Measurements from ENCODE around the gene WWOX.

Gene WWOX

DNA sequence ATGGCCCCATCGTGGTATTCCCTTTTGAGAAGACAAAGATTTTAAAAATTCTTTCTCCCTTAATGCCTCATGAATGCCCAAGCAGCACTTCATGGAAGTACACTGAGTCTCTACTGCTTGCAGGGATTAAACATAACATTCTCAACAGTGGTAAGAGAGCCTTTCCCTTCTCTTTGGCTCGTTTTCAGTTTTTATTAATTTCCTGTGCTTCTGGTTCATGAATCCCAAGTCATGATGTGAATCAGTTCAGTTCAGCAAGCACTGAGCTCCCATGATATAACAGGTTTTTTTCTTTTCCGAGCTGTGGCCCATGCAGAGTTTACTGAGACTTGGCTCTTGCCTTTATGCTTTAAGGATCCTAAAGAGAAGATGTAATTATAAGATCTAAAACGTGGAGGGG is 175.3 kb downstream of the WWOX start:
- no peak for DNase-seq (ENCODE audit: low spot score)

DNA sequence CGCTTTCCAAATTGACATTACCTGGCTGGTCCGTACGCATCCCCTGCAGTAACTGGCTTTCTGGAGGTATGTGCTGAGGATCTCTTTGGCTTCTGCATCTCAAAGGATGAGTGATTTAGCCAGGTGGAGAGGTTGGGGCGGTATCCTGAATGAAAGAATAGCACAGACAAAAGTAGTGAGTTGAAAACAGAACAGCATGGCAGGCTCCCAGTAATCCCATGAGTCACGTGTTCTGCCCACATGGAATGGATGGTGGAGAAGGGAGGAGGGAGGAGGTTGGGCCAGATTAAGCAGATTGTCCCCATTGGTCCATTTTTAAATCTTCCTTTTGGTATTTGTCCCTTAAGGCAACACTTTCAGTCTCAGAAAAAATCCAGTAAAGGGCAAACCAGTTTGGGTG is 176.0 kb downstream of the WWOX start:
- no peak for DNase-seq (ENCODE audit: low spot score)

DNA sequence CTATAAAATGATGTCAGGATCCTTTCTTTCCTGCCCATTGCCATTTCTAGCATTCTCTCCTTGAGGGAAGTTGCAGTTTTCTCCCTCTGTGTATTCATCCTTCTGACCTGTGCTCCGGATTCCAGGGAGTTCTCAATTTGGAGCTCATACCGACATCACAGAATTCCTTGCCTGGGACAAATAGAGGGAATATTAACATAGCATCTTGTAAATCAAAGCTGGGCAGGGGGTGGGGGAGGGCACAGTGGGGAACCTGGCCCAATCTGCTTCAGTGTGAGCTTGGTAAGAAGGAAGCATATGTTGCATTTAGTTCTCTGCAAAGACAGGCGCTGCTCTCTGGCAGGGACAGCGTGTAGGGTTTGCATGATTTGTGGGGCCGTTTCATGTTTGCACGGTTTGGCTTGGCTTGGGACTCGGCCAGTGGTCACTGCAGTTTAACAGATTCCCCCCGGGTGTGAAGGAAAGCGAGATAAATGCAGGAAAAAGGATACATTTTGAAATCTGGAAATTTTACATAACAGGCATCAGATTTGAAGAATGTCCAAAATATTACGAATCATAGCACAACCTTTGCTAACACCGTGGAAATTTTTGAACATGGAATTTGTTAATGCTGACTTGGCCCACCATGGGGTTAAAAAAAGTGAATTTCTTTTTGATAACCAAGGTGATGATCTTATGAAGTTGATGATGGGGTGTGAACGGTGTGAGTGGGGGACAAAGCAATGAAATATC is 178.0 kb downstream of the WWOX start:
- DNase-seq (ENCODE audit: low spot score), result no peak

DNA sequence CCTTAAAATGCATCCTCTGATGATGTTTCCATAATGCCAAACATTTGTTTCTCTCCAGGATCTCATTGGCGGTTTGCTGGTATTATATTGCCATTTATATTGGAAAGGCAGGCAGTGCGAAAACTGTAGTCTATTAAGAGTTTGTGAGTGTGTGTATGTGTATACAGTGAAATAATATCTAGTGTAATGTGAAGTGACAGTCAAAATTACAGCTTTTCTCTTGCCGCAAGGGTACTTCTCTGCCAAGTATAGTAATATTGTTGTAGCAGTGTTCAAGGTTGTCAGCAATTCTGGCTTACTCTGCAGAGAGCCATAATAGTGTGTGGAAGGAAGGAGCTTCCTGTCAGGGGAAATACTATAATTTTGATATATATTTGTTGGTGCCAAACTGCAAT is 178.6 kb downstream of the WWOX start:
- no peak for DNase-seq (ENCODE audit: low spot score)

DNA sequence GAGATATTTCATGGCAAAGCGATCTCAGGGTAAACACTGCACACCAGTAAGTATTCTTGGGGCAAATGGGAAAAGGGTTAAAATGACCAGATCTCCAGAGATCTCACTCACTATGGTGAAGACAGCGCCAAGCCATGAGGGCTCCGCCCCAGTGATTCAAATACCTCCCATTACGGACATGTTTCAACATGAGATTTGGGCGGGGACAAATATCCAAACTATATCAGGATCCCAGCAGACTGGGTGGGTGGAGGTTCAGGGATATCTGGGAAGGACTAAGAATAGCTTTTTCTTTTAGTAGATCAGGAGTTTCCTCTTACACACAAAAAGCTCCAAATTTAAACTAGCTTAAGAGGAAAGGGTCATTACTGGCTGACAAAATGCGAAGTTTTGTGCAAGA is 181.7 kb downstream of the WWOX start:
- DNase-seq (ENCODE audit: low spot score), result no peak

DNA sequence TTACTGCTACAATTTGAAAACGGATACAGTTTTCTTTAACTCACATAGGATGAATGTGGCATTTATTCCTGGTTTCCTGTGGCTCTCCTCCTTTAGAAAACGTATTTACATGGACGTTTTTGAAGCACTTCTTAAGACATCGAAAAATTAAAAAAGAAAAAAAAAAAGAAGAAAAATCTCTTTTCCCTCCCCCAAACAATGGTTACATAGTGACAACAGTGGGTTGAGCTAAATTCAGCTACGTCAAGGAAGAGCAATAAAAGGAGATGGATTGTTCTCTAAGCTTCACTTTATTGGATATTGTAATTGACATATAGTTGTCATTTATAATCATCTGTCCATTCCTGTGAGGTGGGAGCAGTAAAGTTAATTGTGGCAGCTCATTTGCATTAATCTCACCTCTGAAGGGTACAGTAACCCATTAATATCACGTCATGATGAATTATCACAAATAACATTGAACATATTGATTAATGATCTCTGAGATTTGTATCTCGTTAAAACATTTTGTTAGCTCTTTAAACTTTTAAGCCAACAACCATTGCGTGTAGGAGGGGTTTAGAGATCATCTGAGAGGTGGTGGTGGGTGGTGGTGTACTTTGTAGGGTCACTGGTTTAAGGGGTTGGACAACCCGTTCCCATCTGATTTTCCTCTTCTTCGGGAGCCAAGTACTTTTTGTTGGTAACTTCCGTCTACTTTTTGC is 184.2 kb downstream of the WWOX start:
- DNase-seq (ENCODE audit: low spot score), result no peak

DNA sequence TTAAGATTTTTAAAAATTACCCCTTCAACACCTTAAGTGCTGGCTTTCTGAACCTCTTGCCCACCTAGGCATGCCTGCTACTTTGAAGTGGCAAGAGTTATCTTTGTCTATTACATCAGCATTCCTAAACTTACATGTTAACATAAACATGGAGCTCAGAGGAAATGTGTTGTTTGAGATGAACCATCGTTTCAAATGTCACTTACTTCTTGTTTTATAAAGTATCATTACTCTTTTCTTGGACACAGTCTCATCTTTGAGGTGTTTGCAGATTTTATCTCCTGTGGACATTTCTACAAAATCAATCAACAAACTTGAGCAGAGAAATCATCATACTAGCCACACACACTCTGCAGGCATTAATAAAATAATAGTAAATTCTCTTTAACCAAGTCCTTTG is 184.9 kb downstream of the WWOX start:
- no peak for DNase-seq (ENCODE audit: low spot score)

DNA sequence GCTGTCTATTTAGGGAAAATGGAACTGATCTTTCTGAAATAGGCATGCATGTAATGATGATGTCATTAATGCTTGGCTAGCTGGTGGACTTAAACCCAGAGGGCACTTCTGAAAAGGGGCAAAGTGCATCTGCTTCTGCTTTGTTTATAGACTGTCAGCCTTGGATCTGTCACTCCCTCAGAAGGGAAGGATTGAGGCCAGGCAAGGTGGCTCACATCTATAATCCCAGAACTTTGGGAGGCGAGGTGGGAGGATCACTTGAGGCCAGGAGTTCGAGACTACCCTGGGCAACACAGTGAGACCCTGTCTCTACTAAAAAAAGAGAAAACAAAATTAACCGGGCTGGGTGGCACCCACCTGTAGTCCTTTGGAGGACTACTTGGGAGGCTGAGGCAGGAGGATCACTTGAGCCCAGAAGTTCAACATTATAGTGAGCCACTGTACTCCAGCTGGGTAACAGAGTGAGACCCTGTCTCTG is 185.5 kb downstream of the WWOX start:
- DNase-seq (ENCODE audit: low spot score), result no peak

DNA sequence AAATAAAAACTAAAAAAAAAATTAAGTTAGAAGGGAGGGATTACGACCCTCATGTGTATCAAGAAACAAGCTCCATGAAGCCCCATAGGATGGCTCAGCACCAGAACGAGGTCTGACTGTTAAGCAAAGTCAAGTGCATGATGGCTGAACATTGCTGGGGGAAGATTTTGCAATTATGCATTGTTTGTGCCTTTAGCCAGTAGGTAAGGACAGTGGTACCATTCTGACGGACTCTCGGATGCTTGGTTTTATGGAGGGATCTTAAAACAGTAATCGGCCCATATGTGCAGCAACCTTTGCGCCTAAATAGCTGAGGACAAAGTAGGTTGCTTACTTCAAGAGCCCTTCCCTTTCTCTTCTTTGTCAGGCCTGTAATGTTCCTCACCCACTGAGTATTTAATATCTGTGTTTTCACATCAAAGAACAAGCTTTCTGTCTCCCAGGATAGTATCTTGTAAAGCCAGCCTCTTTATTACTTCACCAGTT is 186.0 kb downstream of the WWOX start:
- DNase-seq (ENCODE audit: low spot score), result no peak

DNA sequence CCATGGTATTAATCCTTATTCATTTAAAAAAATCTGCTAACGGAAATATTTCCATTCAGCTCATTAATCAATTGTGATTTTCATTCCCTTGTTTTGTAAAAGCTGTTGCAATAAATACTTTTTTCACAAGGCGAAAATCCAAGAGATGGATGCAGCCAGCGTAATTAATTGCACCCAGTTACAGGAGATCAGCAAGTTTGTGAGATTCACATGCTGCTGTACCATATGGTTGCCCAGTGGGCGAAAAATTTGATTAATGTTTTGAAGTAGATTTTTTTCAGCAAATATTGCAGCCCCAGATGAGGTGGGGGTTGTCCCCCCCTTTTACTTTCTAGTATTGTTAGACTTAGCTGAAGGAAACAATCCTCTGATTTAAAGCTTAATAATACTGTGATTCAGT is 186.6 kb downstream of the WWOX start:
- DNase-seq (ENCODE audit: low spot score), result no peak

DNA sequence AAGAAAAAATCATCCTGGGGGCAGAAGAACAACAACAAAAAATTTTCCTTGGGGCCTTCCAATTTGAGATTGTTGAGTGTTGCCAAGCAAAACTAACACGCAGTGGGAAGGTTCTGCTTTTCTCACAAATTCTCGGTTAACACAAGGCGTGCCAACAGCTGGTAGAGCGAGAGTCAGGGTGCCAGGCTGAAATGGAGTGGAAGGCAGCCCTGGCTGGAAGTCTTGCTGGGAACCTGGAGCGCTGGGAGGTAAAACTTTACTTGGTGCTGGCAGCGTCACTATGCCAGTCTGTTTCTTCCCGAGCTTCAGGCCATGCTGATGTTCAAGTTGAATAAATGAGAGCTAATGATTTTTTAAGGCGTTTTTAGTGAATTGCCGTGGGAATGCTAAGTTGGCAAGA is 189.4 kb downstream of the WWOX start:
- no peak for DNase-seq (ENCODE audit: low spot score)

DNA sequence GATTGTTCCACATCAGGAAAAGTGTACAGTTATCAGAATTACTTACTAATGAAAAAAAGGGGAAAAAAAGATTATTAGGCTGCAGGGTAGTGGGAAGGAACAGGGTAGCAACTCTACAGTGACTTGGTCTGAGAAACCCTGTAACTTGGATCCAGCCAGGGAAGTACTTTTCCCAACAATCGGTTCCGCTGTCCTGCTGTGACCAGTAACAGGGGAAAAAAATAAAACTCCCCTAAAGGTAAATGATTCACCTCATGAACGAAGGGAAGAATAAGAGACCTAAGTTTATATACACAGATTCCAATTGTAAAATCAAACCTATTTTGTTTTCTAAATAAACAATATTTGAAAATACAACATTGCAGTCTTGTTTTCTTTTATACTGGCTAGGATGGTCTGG is 189.9 kb downstream of the WWOX start:
- DNase-seq (ENCODE audit: low spot score), result no peak

DNA sequence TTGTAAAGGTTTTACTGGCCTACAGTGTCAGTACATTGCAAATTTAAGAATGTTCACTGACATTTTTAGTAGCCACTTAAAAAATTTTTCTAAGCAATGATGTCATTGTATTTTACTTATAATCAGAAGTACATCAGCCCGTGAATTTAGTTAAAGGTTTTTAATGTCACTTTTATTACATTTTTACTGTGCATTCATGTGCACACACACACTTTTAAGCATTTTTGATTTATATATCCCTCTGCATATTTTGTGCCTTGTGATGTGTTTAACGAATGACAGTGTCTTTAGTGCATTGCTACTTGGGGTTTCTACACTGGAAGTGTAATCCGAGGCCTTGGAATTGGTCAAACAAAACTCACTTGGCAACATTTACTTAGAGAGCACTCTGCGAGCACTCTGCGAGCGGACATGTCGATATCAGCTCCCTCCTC is 190.4 kb downstream of the WWOX start:
- no peak for DNase-seq (ENCODE audit: low spot score)

DNA sequence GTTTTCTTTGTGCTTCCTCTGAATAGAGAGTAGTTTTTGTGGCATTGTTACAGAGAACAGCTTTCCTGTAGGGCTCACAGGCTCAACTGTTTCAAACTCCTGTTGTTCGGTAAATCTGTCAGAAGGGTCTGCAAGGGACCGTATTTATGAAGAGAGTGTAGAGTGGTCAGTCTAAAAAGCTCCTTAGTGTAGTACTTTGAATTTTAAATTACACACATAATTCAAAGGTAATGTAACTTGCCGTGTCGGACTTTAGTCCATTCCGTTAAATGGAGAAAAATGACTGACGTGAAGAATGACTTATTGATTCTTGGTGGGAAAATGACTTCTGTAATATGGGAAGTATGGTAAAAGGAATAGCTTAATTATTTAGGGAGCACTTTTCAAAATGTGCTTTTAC is 190.9 kb downstream of the WWOX start:
- no peak for DNase-seq (ENCODE audit: low spot score)

DNA sequence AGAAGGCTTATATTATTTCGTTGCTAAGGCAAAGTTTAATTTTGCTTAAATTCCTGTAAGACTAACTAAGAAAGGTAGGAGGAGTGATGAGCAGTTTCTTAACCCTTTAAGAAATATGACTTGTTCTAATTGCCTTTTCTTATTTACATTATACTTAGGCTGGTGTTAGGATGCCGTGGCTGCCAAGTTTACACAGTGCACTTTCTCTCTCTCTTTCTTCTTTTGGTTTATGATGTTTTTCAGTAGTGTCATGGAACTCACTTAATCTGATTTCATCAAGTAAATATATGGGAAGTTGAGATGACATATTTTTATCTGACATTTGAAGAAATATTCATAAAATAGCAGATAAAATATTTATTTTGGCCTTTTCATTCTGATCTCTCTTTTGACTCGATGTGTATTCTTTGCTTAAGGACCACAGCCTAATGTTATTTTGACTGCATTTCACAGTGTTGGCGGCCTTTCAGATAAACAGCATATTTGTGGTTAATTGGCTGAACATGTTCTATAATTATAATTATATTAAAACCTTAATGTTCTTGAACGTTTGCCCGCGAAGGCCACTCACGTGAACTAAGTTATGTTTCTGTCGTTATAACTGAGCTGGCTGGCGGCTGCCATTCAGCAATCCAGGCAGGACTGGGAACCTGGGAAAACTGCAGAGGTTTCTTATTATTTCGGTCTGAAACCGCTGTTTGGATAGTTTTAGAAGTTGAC is 191.6 kb downstream of the WWOX start:
- no peak for DNase-seq (ENCODE audit: low spot score)

DNA sequence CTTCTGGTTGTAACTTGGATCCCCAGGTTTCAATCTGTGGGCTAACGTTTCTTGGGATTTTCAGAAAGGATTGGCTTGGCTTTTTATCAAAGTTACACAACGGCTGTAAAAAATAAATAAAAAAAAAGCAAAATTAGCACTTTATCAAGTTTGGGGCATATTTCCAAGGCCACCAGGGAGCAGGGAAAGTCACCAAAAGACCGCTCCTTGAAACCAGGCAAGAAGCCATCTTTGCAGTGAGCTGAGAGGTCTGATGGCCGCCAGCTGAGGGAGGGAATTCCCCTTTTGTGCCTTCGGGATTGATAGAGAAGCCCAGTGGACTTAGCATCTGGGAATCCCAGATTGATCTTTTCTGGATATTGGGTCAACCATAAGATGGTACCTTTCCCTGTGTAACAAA is 192.2 kb downstream of the WWOX start:
- no peak for DNase-seq (ENCODE audit: low spot score)

DNA sequence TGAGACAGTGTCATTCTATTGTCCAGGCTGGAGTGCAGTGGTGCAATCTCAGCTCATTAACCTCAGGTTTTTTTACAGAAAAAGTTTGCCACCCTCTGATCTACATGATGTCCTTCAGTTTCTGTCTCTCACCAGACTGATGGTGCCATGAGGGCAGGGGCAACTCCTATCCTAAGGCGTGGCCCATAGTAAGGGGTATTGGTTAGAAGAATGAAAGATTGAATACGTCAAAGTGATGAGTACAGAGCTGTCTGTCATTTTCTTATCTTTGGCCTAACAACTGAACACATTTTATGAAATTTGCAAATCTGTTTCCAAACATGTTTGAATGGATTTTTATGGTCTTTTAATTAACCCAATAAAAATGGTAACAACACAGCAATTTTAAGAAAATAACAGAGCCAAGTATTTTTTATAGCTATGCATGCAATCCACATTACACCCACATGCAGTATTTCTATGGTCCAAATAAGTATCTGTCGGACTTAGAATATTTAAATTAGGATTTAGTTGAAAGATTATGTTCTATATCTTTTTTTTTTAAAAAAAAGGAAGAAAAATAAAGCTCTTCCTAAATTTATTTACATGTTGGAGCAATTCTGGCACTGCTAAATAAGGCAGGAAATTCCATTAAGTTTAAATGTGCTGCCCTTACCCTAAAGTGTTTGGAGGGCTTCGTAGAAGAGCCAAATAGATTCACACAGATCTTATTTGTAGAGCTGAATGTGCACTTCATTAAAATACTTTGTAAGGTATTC is 192.8 kb downstream of the WWOX start:
- no peak for DNase-seq (ENCODE audit: low spot score)

DNA sequence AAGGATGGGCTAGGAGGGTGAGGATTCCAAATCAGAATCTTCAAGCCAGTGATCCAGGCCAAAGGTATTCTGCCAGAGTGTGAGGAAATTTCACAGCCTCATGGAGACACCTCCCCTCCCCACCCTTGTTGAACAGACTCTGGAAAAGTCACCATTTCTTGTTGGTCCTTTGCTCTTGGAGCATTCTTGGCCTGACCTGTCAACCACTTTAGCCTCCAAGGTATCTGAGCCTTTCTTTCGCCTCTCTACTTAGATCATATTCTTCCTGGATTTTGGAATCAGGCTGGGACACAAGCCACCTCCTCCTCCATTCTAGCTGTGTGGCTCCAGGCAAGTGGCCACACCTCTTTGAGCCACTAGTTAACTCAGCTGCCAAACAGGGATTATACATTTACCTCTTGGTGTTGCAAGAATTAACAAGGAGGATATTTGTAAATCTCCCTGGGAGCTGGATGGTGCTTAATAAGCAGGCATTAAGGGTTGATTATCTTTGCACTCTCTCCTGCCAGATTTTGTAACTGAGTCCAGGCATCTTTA is 193.5 kb downstream of the WWOX start:
- no peak for DNase-seq (ENCODE audit: low spot score)

DNA sequence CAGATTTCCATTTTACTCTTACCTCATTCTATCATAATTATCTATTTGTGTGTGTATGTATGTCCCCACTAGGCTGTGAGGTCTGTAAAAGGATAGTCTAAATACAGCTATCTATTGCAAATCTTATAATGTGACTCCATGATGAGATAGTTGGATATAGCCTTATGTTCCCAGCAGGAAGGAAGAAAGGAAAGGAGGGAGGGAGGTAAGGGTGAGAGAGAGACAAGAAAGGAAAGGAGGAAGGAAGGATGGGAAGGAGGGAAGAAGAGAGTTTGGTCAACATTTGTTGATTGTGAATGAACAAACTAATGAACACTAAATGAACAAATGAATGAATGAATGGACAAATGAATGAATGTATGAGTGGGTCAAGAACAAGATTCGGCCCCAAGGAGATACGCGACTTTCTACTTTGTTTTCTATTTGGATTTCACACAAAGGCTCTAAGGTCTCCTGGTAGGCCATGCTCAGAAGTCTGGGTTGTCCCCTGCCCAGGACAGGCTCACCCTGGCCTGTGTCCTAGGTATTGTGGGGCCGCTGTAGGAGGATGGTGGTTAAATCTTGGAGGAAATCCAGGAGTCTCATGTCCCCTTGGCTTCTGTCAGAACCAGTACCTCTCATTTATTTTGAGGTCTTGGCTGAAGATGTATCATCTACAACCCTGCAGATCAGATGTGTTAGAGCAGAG is 195.2 kb downstream of the WWOX start:
- DNase-seq (ENCODE audit: low spot score), result no peak

DNA sequence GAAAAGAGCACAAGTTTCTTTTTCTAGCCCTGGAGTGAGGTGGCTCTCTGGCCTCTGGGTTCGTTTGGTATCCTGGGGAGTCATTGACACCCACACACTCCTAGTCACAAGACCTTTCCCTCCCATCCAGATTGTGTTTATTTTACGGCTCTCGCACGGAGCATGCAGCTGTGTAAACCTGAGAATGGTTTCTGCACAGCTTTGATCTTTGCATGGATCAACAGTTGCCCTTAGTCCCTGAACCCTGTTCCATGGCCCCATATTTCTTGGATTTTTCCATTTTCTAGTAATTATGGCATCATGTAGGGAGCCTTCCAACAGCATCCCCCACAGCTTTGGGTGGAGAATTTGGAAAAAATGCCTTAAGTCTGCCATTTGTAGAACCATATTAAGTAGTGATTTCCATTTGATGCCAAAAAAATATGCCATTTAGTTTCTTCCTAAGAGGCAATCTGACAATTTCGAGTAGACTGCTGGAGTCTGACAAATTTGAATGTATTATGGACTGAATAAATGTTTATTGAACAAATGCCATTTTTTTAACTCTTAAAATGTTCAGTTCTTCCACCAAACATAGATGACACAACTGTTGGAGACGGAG is 197.7 kb downstream of the WWOX start:
- DNase-seq (ENCODE audit: low spot score), result no peak

DNA sequence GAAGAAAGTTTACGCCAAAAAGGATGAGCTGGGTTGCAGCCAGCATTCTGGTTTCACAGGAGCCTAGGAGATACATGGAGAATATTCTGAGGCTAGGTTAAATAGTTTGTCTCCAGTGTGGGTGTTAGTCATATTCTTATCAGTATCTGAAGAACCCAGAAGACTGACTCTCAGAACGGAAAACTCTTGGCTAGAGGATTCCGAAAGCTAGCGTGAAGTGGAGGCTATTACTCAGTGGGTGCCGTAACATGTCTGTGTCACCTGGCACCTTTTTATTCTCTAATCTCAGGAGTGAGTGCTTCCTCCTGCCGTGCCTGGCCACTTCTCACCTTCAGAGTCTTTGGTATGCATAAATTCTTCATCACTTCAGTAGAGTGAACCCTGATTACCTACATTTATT is 199.5 kb downstream of the WWOX start:
- DNase-seq (ENCODE audit: low spot score), result no peak

All from ecto neural progenitor cell (in vitro differentiated cells).